Stimulated activated CD4-positive, alpha-beta T cell treated with anti-CD3 and anti-CD28 coated beads, Interleukin-12 subunit alpha, Interleukin-12 subunit beta, amount 100 ng/mL, for 48 hours (primary cell): Measurements from ENCODE around the gene TEFM.
A peak's percentile ranks its signal among the peaks of the same experiment; 100 is the strongest.
"Not testable (repeated sequence)": the region's sequence is repeated elsewhere in the genome, so short reads cannot be mapped to it uniquely, and the experiment has no call there.

Source experiments
- DNase-seq, 3 donors: peaks; one replicate each; pipeline ENCODE4 v3.0.0-alpha.2; 2020; ENCODE audit warnings: low read depth in 2 of 3, low spot score in 1 of 3

Gene TEFM

GRCh38 chr17:30906101-30906911, at the start of gene TEFM:
Gene TEFM (minus strand): TSS chr17:30906238. CDS start chr17:30906198, 40 bp downstream.
- DNase-seq: peak; percentile 87 to 95 (median 88)

- no peak for DNase-seq
Observed at GRCh38 chr17:30954046-30954830, 48.2 kb upstream of the TEFM start.

GRCh38 chr17:30952638-30953393, 46.8 kb upstream of the TEFM start:
- DNase-seq: no peak

- no peak for DNase-seq
Observed at GRCh38 chr17:30950669-30951399, 44.8 kb upstream of the TEFM start.

GRCh38 chr17:30950189-30950588, 44.2 kb upstream of the TEFM start:
- DNase-seq: no peak

- DNase-seq: no peak
Observed at GRCh38 chr17:30947796-30948195, 41.8 kb upstream of the TEFM start.

- no peak for DNase-seq
Observed at GRCh38 chr17:30942308-30943079, 36.5 kb upstream of the TEFM start.

- DNase-seq: no peak
Observed at GRCh38 chr17:30939051-30939689, 33.1 kb upstream of the TEFM start.

- DNase-seq: no peak
Observed at GRCh38 chr17:30933966-30934365, 27.9 kb upstream of the TEFM start.

GRCh38 chr17:30931582-30931981, 25.5 kb upstream of the TEFM start:
- not testable (repeated sequence) for DNase-seq

- DNase-seq: no peak
Observed at GRCh38 chr17:30930495-30930894, 24.5 kb upstream of the TEFM start.

- not testable (repeated sequence) for DNase-seq
Observed at GRCh38 chr17:30929861-30930260, 23.8 kb upstream of the TEFM start.

GRCh38 chr17:30929081-30929633, 23.1 kb upstream of the TEFM start:
- no peak for DNase-seq

GRCh38 chr17:30928584-30928983, 22.5 kb upstream of the TEFM start:
- DNase-seq: no peak

- DNase-seq: no peak
Observed at GRCh38 chr17:30927756-30928155, 21.7 kb upstream of the TEFM start.

- DNase-seq: no peak
Observed at GRCh38 chr17:30926516-30926915, 20.5 kb upstream of the TEFM start.

GRCh38 chr17:30924341-30924740, 18.3 kb upstream of the TEFM start:
- no peak for DNase-seq

- DNase-seq: no peak
Observed at GRCh38 chr17:30922235-30923030, 16.4 kb upstream of the TEFM start.
